Fibroblast of skin of scalp (primary cell): Measurements from ENCODE around the gene PDZD7.
A peak's percentile ranks its signal among the peaks of the same experiment; 100 is the strongest.

ENCODE experiments used
- DNase-seq: peaks from one replicate; pipeline ENCODE4 v3.0.0-alpha.2; 2013

Gene PDZD7

GRCh38 chr10:101060951-101061623 lies 30.2 kb upstream of the PDZD7 start:
- DNase-seq: peak; percentile 97

- DNase-seq: peak; percentile 96
Observed at GRCh38 chr10:101060036-101060950, 29.4 kb upstream of the PDZD7 start.

DNA sequence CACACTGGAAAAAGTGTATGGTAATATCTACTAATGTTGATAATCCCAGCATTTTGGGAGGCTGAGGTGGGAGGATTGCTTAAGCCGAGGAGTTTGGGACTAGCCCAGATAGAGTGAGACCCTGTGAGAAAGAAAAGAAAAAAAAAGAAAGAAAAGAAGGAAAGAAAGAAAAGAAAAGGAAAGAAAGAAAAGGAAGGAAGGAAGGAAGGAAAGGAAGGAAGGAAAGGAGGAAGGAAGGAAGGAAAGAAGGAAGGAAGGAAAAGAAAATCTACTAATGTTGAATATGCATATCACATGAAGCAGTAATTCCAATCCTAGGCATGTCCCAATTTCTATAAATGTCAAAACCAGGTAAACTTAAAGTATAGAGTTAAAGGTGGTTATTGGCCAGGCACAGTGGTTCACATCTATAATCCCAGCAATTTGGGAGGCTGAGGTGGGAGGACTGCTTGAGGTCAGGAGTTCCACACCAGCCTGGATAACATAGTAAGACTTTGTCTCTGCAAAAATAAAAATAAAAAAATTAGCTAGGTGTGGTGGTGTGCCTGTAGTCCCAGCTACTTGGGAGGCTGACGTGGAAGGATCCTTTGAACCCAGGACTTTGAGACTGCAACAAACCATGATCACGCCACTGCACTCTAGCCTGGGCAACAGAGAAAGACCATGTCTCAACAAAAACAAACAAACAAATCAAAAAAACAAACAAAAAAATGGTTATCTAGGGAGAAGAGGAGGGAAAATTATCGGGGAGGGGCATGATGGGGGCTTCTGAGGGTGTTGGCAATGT lies 25.6 kb upstream of the PDZD7 start:
- no peak for DNase-seq

- DNase-seq: no peak
Observed at GRCh38 chr10:101055411-101055810, 24.5 kb upstream of the PDZD7 start.

DNA sequence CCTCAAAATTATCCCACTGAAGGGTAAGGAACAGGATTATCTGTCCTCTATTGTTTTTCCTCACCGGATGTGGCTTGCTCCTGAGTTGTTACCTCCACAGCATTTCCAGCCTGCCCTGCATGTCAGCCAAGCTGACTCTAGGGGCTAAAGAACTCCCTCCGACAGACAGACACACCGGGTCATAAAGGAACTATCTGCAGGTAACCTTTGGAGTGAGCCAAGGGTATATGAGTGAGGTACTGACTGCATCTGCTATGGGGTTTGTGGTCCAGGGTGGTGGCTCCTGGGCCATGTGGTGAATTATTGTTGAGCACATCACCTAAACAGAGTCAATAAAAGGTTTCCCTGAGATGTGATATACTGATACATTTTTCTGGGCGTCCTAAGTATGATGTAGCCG lies 23.9 kb upstream of the PDZD7 start:
- DNase-seq: no peak

DNA sequence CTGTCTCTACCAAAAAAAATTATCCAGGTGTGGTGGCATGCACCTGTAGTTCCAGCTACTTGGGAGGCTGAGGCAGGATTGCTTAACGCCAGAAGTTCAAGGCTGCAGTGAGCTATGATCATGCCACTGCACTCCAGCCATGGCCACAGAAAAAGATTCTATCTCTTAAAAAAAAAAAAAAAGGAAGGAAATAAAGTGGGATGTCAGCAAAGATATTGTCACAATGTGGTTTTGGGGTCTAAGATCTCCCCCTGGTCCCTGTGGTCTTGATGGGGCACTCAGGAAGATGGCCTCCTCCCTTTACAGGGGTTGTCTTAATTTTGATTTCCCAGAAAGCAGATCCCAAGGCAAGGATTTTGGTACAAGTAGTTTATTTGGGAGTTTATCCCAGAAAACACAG lies 23.4 kb upstream of the PDZD7 start:
- DNase-seq: no peak

GRCh38 chr10:101053516-101053915 lies 22.6 kb upstream of the PDZD7 start:
- DNase-seq: peak; percentile 63

DNA sequence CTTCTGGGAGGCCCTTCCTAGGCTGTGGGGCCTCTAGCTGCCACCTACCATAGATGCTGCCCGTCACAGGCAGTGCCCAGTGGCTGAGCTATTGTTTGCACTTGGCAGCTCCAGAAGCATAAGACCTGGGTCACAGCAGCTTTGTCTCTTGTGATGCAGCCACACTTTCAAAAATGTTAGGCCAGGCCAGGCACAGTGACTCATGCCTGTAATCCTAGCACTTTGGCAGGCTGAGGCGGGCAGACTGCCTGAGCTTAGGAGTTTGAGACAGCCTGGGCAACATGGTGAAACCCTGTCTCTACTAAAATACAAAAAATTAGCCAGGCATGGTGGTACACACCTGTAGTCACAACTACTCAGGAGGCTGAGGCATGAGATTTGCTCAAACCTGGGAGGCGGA lies 21.4 kb upstream of the PDZD7 start:
- DNase-seq: peak; percentile 58

- peak; percentile 42 for DNase-seq
Observed at GRCh38 chr10:101050208-101051069, 19.5 kb upstream of the PDZD7 start.

- DNase-seq: no peak
Observed at GRCh38 chr10:101047961-101048892, 17.3 kb upstream of the PDZD7 start.

DNA sequence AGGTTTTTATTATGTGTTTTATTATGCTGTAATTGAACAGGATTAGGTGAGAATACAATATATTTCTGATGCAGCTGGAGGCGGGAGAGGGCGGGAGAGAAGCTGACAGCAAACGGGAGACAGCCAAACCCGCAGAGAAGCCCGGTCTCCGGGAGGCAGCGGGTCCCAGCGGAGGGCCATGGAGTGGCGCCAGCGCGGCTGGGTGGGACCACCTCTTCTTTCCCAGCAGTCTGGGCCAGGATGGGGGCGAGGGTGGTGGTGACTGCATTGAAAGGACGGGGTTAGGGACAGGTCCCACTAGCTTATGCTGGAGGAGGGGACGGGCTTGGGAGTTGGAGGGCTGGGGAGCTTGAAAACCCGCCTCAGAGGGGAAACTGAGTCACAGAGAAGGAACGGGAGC lies 16.3 kb upstream of the PDZD7 start:
- DNase-seq: no peak

- DNase-seq: no peak
Observed at GRCh38 chr10:101046332-101047238, 15.7 kb upstream of the PDZD7 start.

- no peak for DNase-seq
Observed at GRCh38 chr10:101044117-101044516, 13.2 kb upstream of the PDZD7 start.

GRCh38 chr10:101043363-101043707 lies 12.4 kb upstream of the PDZD7 start:
- no peak for DNase-seq

DNA sequence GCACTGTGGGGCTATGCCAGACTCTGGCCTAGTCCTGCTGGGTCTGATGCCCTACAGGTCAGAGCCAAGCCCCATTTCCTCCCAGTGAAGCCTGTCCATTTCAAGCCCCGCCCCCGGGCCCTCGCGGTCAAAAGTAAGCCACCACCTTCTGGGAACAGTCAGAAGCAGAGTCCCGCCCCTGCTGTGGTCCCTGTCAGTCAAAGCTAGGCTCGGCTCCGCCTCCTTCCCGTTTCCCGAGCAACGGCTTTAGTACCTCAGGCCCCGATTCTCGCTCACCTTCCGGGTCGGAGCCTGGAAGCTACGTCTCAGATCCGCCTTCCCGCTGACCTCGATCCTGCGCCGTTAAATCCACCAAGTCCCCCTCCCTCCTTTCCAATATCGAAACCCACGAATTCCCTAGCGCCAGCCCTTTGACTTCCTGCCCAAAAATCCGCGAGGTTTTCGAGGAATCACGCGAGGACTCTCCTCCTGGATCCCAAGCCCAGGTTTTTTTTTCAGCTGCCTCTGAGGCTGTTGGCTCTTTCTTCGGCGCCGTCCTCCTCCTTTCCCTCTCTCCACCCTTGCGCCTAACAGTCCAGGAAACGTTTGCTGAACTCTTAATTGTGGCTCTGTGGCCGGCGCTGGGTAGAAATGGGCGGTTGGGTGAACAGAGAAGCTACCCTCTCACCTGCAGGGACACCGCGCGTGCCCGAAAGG lies 11.9 kb upstream of the PDZD7 start:
- DNase-seq: peak; percentile 94

- DNase-seq: no peak
Observed at GRCh38 chr10:101042118-101042517, 11.2 kb upstream of the PDZD7 start.

- peak; percentile 86 for DNase-seq
Observed at GRCh38 chr10:101041252-101041761, 10.4 kb upstream of the PDZD7 start.

DNA sequence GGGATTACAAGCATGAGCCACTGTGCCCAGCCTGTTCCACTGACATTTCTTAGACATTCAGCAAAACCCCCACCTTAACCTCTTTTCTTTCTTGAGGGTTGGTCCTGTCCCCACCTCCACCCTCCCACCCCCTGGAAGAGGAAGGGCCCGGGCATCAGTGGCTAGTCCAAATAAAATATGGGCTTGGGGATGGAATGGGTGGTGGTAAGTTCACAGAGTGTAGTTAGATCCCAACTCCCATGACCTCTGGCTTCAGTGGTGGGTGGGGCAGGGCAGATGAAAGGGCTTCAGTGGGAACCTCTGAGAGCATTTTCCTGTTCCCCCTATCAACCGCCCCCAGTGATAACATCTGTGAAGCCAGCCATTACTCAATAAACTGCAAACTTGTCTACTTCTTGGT lies 9.9 kb upstream of the PDZD7 start:
- no peak for DNase-seq

DNA sequence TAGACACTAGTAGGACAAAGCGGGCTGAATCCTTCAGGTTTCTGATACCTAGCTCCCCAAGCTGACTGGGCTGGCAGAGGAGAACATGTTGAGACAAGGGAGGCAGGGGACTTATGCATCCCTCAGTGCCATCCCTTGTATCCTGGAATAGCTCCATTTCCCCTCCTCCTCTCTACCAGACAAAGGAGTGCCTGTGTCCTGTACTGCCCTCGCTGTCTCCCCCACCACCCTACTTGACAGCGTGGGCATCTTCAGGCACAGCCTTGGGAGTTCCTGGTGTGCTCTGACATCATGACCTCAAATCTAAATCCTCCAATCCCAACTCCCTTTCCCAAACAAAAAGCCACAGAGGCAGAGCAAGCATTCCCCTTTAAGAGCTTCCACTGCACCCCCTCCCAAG lies 9.1 kb upstream of the PDZD7 start:
- no peak for DNase-seq
